Psoas muscle (tissue), 8 donors: ENCODE data around the gene SNX17. TPM values are rescaled to one million over a fixed set of nuclear protein-coding genes. Genes with fewer than 3 reads are reported as not detected.

ENCODE experiments used
- ATAC-seq, 4 donors: fragments of 200-7000 bp; cut with Tn5 transposase; one replicate each; pipeline ENCODE4 v1.9.1; 2020; ENCODE audit warnings: moderate library complexity in 3 of 4, mild to moderate bottlenecking in 2 of 4
- DNase-seq, 2 donors: peaks; one replicate each; pipeline ENCODE4 v3.0.0-alpha.2; 2020
- H3K27ac ChIP-seq: fragments of 200-600 bp; one replicate; pipeline ENCODE4 v1.8.0; 2022
- H3K27me3 ChIP-seq, 3 donors: fragments of 200-600 bp in 1 of 3; one replicate each; pipeline versions ENCODE4 v1.6.1 to v1.8.0; 2013 to 2022; ENCODE audit warnings: low read length in 2 of 3, mild to moderate bottlenecking in 2 of 3, moderate library complexity in 1 of 3; ENCODE audit not compliant: insufficient read depth in 3 of 3
- H3K36me3 ChIP-seq, 2 donors: fragments of 200-600 bp in 1 of 2; one replicate each; pipeline versions ENCODE4 v1.6.1 to v1.8.0; 2013 to 2022; ENCODE audit warnings: low read depth in 1 of 2, mild to moderate bottlenecking in 1 of 2, moderate library complexity in 1 of 2; ENCODE audit not compliant: insufficient read depth in 1 of 2
- H3K4me1 ChIP-seq: fragments of 200-600 bp; one replicate; pipeline ENCODE4 v1.8.0; 2022
- H3K4me3 ChIP-seq: fragments of 200-600 bp; one replicate; pipeline ENCODE4 v1.8.0; 2022; ENCODE audit warnings: mild to moderate bottlenecking
- H3K9me3 ChIP-seq: fragments of 200-600 bp; one replicate; pipeline ENCODE4 v1.8.0; 2022
- CTCF ChIP-seq: fragments of 200-600 bp; IDR thresholded peaks from one replicate; pipeline ENCODE4 v1.8.0; 2022; ENCODE audit warnings: antibody characterized with exemption
- WGBS, 3 donors: extraction: QIAGEN DNeasy Blood & Tissue Kit; methylation state at CpG; one replicate each; pipeline versions ENCODE4 v1.1.6 to v1.1.7; 2013; 5-methylcytosine and 5-hydroxymethylcytosine counted together
- intact Hi-C, 2 donors: fragments of 100-400 bp; cut with DNase I; formaldehyde crosslinking; loops; one replicate each; pipeline versions ENCODE4 v1.11.0 to v1.14.2; 2022
- polyA plus RNA-seq, 3 donors: library from polyadenylated mRNA; stranded (reverse); fragments of 200-250 nt; gene quantifications; one replicate each; pipeline ENCODE4 v1.2.3, GENCODE V29; 2013
- total RNA-seq, 4 donors: library from RNA; stranded (reverse); fragmentation: NEBNext Ultra II Directional in 2 of 4; extraction: Animal tissue kit (Norgen Biotek cat#: 25700) in 2 of 4; gene quantifications; one replicate each; pipeline versions ENCODE4 v1.2.1 to v1.2.4, GENCODE V29; 2021 to 2023
- donor health status: healthy with polysubstance abuse.
- donor health status: DM: no; HTN: no; CAD: no; lungs with moderate emphysema.
- donor health status: Bipolar disorder and iron deficiency.
- donor health status: healthy.
- donor health status: DM: yes; HTN: yes; CAD: no.
- donor health status: DM: no; HTN: no; CAD: no.
- donor health status: DM: no; HTN: no; CAD: no.
- donor health status: DM: yes; HTN: yes; CAD: no.

The SNX17 gene
- total and polyA plus RNA-seq, 7 donors, result 50.1 to 96.4 (median 60.2) TPM

GRCh38 chr2:27407798-27408491 is 37.5 kb downstream of the SNX17 start:
- no peak for DNase-seq
- intact Hi-C loops, result loop anchor here (2.0 kb wide), 1 partner anchor 21 kb away; the partner anchor contains the start of gene NRBP1 (in 2 of the 2)
- peak; percentile 55 for TF ChIP-seq CTCF
- WGBS, 3 donors, result 51 to 57% (median 55%) methylated on average over 16 of the region's 16 CpGs
- Histone ChIP-seq H3K9me3 (no peaks in the 10 kb centered on the region), H3K4me3 (peak overlapping the region; percentile 98), H3K36me3 (peaks cover 0 to 14% of the 10 kb centered on the region in 2 donors), H3K27ac (peak overlapping the region; percentile 97), H3K4me1 (peaks cover 24% of the 10 kb centered on the region), H3K27me3 (no peaks in the 10 kb centered on the region)
- no peak for ATAC-seq

- WGBS, 3 donors, result 0 to 1% (median 1%) methylated on average over 31 to 33 of the region's 33 CpGs
- Histone ChIP-seq H3K4me1 (peaks cover 24% of the 10 kb centered on the region), H3K27ac (peak overlapping the region; percentile 97), H3K36me3 (peaks cover 0 to 14% of the 10 kb centered on the region in 2 donors), H3K4me3 (peak overlapping the region; percentile 98), H3K27me3 (no peaks in the 10 kb centered on the region), H3K9me3 (no peaks in the 10 kb centered on the region)
- no peak for TF ChIP-seq CTCF
- intact Hi-C loops, result loop anchor here (2.0 kb wide), 1 partner anchor 20 kb away; the partner anchor contains the start of gene NRBP1 (in 2 of the 2)
- peak; percentile 41 to 57 (median 50) for ATAC-seq
- DNase-seq, result no peak
Measured at GRCh38 chr2:27408601-27409320, 38.3 kb downstream of the SNX17 start.

DNA sequence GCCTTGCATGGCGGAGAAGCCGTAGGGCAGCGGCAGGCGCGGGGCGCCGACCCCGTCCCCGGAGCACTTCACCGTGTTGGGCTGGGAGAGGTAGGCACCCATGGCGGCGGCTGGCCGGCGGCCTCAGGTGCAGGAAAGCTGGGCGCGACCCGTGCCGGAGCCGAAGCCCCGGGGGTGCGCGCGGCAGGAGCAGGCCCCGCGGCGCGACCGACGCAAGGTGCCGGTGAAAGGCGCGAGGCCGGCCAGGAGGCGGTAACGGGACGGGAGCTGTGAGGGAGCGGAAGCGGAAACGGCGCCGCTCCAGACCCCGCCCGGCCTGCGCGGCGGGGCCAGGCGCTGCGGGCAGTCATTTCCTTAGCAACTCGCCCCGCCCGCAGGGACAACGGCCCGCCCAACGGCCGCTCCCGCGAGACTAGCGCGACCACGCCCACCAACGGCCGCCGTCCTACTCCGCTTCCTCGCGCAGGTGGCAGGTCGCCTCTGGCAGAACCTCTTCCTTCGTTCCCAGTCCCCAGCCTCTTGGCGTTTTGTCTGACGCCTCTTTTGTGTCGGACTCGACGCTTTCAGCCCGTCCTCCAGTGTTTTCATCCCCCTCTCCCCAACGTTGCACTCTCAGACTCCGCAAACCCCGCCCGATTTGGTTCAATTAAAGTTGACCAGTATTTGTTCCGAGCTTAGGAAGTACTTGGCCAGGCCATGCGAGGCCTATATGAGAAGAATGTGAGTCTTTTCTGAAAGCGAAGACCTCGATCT is 39.1 kb downstream of the SNX17 start, which contains the start of gene PPM1G:
Gene PPM1G (minus strand): TSS at position 271 of the 753 bp plus-strand sequence. CDS start 169 bp downstream, at position 102.
- 0 to 1% (median 0%) methylated on average over 72 to 82 of the region's 82 CpGs for WGBS, 3 donors
- no peak for TF ChIP-seq CTCF
- ATAC-seq (peak; percentile 99), DNase-seq (peak; percentile 95 to 98)
- H3K4me3 ChIP-seq, result peak within 1 kb of the TSS; percentile 98
- intact Hi-C loops, result loop anchor here (2.0 kb wide), 1 partner anchor 19 kb away; the partner anchor contains the start of gene NRBP1 (in 2 of the 2)
- no peaks in the 10 kb centered on the region for H3K27me3 ChIP-seq
- peak within 1 kb of the TSS; percentile 97 for H3K27ac ChIP-seq
- peaks cover 0 to 14% of the 10 kb centered on the region in 2 donors for H3K36me3 ChIP-seq
- no peaks in the 10 kb centered on the region for H3K9me3 ChIP-seq
- H3K4me1 ChIP-seq, result peaks cover 24% of the 10 kb centered on the region

- DNase-seq, result no peak
- Histone ChIP-seq H3K4me3 (no peak overlapping the region), H3K9me3 (no peaks in the 10 kb centered on the region), H3K27ac (no peak overlapping the region), H3K27me3 (no peaks in the 10 kb centered on the region), H3K4me1 (peaks cover 16% of the 10 kb centered on the region), H3K36me3 (peaks cover 0 to 2% of the 10 kb centered on the region in 2 donors)
- no peak for ATAC-seq
- WGBS, 3 donors, result 88 to 92% (median 88%) methylated on average over 9 of the region's 9 CpGs
- TF ChIP-seq CTCF, result no peak
- intact Hi-C loops, result no loop called here
Measured at GRCh38 chr2:27412419-27413152, 42.2 kb downstream of the SNX17 start.
